Loucy (cell line): ENCODE data around the gene IBA57.

Source experiments
- H2AFZ ChIP-seq: fragments of 200-600 bp; sonication (generic); 2 replicates; pipeline ENCODE4 v1.6.0; 2016; ENCODE audit warnings: antibody characterized with exemption, mild to moderate bottlenecking, low read length, moderate library complexity
- H3F3A ChIP-seq: fragments of 200-600 bp; 2 replicates; pipeline ENCODE4 v1.6.0; 2016; ENCODE audit warnings: antibody characterized with exemption, low read depth, mild to moderate bottlenecking
- H3K27me3 ChIP-seq: fragments of 200-600 bp; sonication (generic); 2 replicates; pipeline ENCODE4 v1.6.1; 2014; ENCODE audit warnings: low read length, mild to moderate bottlenecking; ENCODE audit not compliant: insufficient read depth, poor library complexity, severe bottlenecking
- H3K36me3 ChIP-seq: fragments of 200-600 bp; sonication (generic); 2 replicates; pipeline ENCODE4 v1.6.1; 2016; ENCODE audit warnings: low read length; ENCODE audit not compliant: insufficient read depth
- H3K4me1 ChIP-seq: fragments of 200-600 bp; sonication (generic); 2 replicates; pipeline ENCODE4 v1.5.1; 2014; ENCODE audit warnings: low read length, mild to moderate bottlenecking; ENCODE audit not compliant: insufficient read depth, poor library complexity, severe bottlenecking
- H3K4me2 ChIP-seq: fragments of 200-600 bp; sonication (generic); 2 replicates; pipeline ENCODE4 v1.6.0; 2014; ENCODE audit warnings: antibody characterized with exemption, low read length, low read depth, mild to moderate bottlenecking; ENCODE audit not compliant: poor library complexity, severe bottlenecking
- H3K4me3 ChIP-seq: fragments of 200-600 bp; sonication (generic); 2 replicates; pipeline ENCODE4 v1.5.1; 2014; ENCODE audit warnings: low read length, mild to moderate bottlenecking, mixed read lengths; ENCODE audit not compliant: poor library complexity, severe bottlenecking
- H3K79me2 ChIP-seq: fragments of 200-600 bp; sonication (generic); 2 replicates; pipeline ENCODE4 v1.6.1; 2014; ENCODE audit warnings: low read length; ENCODE audit not compliant: insufficient read depth
- H3K9ac ChIP-seq: fragments of 200-600 bp; sonication (generic); 2 replicates; pipeline ENCODE4 v1.6.0; 2014; ENCODE audit warnings: mild to moderate bottlenecking, low read depth, low read length, moderate library complexity; ENCODE audit not compliant: poor library complexity, severe bottlenecking
- H3K9me2 ChIP-seq: fragments of 200-600 bp; sonication (generic); replicated peaks from 2 replicates; pipeline ENCODE4 v1.6.1; 2016; ENCODE audit warnings: low read depth, low read length, mixed read lengths
- H3K9me3 ChIP-seq: fragments of 200-600 bp; sonication (generic); 2 replicates; pipeline ENCODE4 v1.6.1; 2014; ENCODE audit warnings: mild to moderate bottlenecking, antibody characterized with exemption, low read length, low read depth; ENCODE audit not compliant: insufficient read depth
- H4K20me1 ChIP-seq: fragments of 200-600 bp; sonication (generic); 2 replicates; pipeline ENCODE4 v1.6.0; 2014; ENCODE audit warnings: antibody characterized with exemption, low read length, mild to moderate bottlenecking; ENCODE audit not compliant: insufficient read depth, poor library complexity, severe bottlenecking
- CTCF ChIP-seq: fragments of 200-600 bp; sonication (generic); conservative IDR thresholded peaks from 2 replicates; pipeline ENCODE4 v1.5.1; 2014; ENCODE audit warnings: mild to moderate bottlenecking, antibody characterized with exemption, low read length
- EZH2phosphoT487 ChIP-seq: fragments of 200-600 bp; IDR thresholded peaks from 2 replicates; pipeline ENCODE4 v1.6.1; 2018; ENCODE audit warnings: antibody characterized with exemption, mild to moderate bottlenecking, moderate library complexity, borderline replicate concordance

The IBA57 gene

GRCh38 chr1:228152097-228152917 is 13.3 kb upstream of the IBA57 start:
- no peaks in the 10 kb centered on the region for H3F3A ChIP-seq
- H3K9ac ChIP-seq, result no peak overlapping the region
- TF ChIP-seq CTCF (no peak), EZH2phosphoT487 (no peak)
- no peaks in the 10 kb centered on the region for H3K9me2 ChIP-seq
- H4K20me1 ChIP-seq, result peaks cover 7% of the 10 kb centered on the region
- no peak overlapping the region for H3K4me3 ChIP-seq
- H3K36me3 ChIP-seq, result peaks cover 15% of the 10 kb centered on the region; the same call in 1 of the 2 replicates
- no peak overlapping the region for H3K4me2 ChIP-seq
- peaks cover 3% of the 10 kb centered on the region for H3K4me1 ChIP-seq
- no peaks in the 10 kb centered on the region for H3K9me3 ChIP-seq
- no peaks in the 10 kb centered on the region for H3K27me3 ChIP-seq
- no peak overlapping the region for H2AFZ ChIP-seq
- peaks cover under 1% of the 10 kb centered on the region; the same call in 1 of the 2 replicates for H3K79me2 ChIP-seq

- Histone ChIP-seq H2AFZ (no peak overlapping the region), H3F3A (no peaks in the 10 kb centered on the region), H3K4me1 (peaks cover 3% of the 10 kb centered on the region), H3K9me2 (no peaks in the 10 kb centered on the region), H3K79me2 (no peaks in the 10 kb centered on the region), H3K9me3 (no peaks in the 10 kb centered on the region), H3K4me2 (no peak overlapping the region), H4K20me1 (peaks cover 6% of the 10 kb centered on the region), H3K4me3 (no peak overlapping the region), H3K27me3 (no peaks in the 10 kb centered on the region), H3K36me3 (peaks cover 11% of the 10 kb centered on the region; the same call in 1 of the 2 replicates), H3K9ac (no peak overlapping the region)
- TF ChIP-seq EZH2phosphoT487 (no peak), CTCF (no peak)
Measured at GRCh38 chr1:228152918-228153258, 12.7 kb upstream of the IBA57 start.

- Histone ChIP-seq H3K9me2 (no peaks in the 10 kb centered on the region), H3F3A (no peaks in the 10 kb centered on the region), H3K27me3 (no peaks in the 10 kb centered on the region), H3K4me2 (no peak overlapping the region), H4K20me1 (no peaks in the 10 kb centered on the region), H3K36me3 (peaks cover 3% of the 10 kb centered on the region; the same call in 1 of the 2 replicates), H2AFZ (no peak overlapping the region), H3K9ac (no peak overlapping the region), H3K79me2 (no peaks in the 10 kb centered on the region), H3K4me3 (no peak overlapping the region), H3K9me3 (no peaks in the 10 kb centered on the region), H3K4me1 (no peaks in the 10 kb centered on the region)
- TF ChIP-seq EZH2phosphoT487, result no peak
- no peak for TF ChIP-seq CTCF
Measured at GRCh38 chr1:228154021-228154669, 11.5 kb upstream of the IBA57 start.
